ENCODE data around the gene OTUD4. TPM values are rescaled to one million over a fixed set of nuclear protein-coding genes. Genes with fewer than 3 reads are reported as not detected.

The OTUD4 gene
- total and polyA plus RNA-seq, 9 of the 15 experiments (the other 6 are each of a cell fraction or from before 2014, with no cell fraction given), result 4.2 to 29.0 (median 24.8) TPM

DNA sequence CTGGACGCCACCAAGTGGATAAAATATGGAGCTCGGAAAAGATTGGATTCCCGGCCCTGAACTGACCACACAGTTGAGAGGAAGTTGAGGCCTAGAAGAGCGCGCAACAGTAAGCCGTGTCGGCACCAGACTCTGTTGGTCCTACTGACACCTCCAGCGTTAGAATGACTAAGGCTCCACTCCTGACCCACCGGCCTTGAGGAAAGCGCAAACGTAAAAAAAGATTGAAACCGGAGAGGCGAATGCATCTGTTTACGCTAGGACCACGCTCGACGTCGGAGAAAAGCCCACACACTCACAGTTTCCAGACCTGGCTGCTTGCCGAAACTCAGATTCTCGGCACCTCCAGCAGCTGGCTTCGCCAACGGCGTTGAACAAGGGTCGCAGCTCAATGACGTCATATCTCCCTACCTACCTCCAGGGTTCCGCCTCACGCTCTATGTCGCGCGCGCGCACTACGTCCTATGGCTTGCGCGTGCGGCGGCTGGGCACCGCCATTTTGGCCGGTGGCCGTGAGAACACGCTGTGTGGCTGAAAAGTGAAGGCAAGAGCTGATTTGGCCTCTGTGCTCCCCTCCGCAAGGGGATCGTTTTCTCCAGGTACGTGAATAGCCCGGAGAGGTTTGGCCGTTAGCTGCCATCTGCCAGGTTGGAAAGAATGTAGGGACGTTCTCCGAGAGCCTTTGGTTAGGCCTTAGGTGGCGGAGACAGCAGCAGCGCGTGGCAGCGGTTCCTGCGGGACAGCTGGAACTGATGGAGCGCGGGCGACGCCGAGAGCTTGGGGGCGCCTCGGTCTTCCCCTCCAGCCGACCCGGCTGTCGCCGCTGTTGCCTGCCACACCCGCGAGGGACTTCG, 82.3 kb downstream of the OTUD4 start, which contains the start of the genes ABCE1 and ANAPC10 (continued):
- TF ChIP-seq MITF (IDR thresholded peaks at IDR 0.05), result 0 out of 2 replicates have a peak, but pooled peaks have one; percentile 3
- TF ChIP-seq, protein P1, sequence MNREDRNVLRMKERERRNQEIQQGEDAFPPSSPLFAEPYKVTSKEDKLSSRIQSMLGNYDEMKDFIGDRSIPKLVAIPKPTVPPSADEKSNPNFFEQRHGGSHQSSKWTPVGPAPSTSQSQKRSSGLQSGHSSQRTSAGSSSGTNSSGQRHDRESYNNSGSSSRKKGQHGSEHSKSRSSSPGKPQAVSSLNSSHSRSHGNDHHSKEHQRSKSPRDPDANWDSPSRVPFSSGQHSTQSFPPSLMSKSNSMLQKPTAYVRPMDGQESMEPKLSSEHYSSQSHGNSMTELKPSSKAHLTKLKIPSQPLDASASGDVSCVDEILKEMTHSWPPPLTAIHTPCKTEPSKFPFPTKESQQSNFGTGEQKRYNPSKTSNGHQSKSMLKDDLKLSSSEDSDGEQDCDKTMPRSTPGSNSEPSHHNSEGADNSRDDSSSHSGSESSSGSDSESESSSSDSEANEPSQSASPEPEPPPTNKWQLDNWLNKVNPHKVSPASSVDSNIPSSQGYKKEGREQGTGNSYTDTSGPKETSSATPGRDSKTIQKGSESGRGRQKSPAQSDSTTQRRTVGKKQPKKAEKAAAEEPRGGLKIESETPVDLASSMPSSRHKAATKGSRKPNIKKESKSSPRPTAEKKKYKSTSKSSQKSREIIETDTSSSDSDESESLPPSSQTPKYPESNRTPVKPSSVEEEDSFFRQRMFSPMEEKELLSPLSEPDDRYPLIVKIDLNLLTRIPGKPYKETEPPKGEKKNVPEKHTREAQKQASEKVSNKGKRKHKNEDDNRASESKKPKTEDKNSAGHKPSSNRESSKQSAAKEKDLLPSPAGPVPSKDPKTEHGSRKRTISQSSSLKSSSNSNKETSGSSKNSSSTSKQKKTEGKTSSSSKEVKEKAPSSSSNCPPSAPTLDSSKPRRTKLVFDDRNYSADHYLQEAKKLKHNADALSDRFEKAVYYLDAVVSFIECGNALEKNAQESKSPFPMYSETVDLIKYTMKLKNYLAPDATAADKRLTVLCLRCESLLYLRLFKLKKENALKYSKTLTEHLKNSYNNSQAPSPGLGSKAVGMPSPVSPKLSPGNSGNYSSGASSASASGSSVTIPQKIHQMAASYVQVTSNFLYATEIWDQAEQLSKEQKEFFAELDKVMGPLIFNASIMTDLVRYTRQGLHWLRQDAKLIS (CRISPR knock-in tag; IDR thresholded peaks at IDR 0.05), result 0 out of 2 replicates have a peak, but pooled peaks have one; percentile 12
- TF ChIP-seq, protein P2, sequence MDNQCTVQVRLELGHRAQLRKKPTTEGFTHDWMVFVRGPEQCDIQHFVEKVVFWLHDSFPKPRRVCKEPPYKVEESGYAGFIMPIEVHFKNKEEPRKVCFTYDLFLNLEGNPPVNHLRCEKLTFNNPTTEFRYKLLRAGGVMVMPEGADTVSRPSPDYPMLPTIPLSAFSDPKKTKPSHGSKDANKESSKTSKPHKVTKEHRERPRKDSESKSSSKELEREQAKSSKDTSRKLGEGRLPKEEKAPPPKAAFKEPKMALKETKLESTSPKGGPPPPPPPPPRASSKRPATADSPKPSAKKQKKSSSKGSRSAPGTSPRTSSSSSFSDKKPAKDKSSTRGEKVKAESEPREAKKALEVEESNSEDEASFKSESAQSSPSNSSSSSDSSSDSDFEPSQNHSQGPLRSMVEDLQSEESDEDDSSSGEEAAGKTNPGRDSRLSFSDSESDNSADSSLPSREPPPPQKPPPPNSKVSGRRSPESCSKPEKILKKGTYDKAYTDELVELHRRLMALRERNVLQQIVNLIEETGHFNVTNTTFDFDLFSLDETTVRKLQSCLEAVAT (IDR thresholded peaks at IDR 0.05), result peak in 1 of 2 experiments; percentile 86; a peak in 3 of 4 replicates
- TF ChIP-seq L3MBTL2 (IDR thresholded peaks at IDR 0.05), result peak; percentile 85
- TF ChIP-seq FOXK2 (conservative IDR thresholded peaks at IDR 0.05 in 1 of 2, IDR thresholded peaks at IDR 0.05 in 1 of 2; ENCODE audit: low read depth in 2 of 2), result peak; percentile 62 to 81
- no peak for TF ChIP-seq HEY1 (CRISPR knock-in tag; IDR thresholded peaks at IDR 0.05; ENCODE audit: borderline replicate concordance)
- no peak for TF ChIP-seq ZNF134 (CRISPR knock-in tag; conservative IDR thresholded peaks at IDR 0.05)
- TF ChIP-seq GTF2E2 (tag; IDR thresholded peaks at IDR 0.05), result peak; percentile 62; the same call in 1 of the 2 replicates
- peak; percentile 78; the same call in 1 of the 2 replicates for TF ChIP-seq ZNF76 (CRISPR knock-in tag; IDR thresholded peaks at IDR 0.05; ENCODE audit: borderline replicate concordance)
- TF ChIP-seq XRCC3 (IDR thresholded peaks at IDR 0.05), result no peak
- TF ChIP-seq PCBP1 (IDR thresholded peaks at IDR 0.05; ENCODE audit: low read depth, low read length, poor library complexity, severe bottlenecking), result no peak
- TF ChIP-seq POLR2B (IDR thresholded peaks at IDR 0.05; ENCODE audit: low read depth, partially characterized antibody), result peak; percentile 83
- no peak for TF ChIP-seq HNRNPL (IDR thresholded peaks at IDR 0.05; ENCODE audit: low read depth, low read length)
- TF ChIP-seq ZSCAN29 (IDR thresholded peaks at IDR 0.05), result no peak
- no peak for TF ChIP-seq ZSCAN32 (CRISPR knock-in tag; IDR thresholded peaks at IDR 0.05)
- no peak; the same call in none of the 2 replicates for TF ChIP-seq ZNF175 (CRISPR knock-in tag; IDR thresholded peaks at IDR 0.05; ENCODE audit: low read depth)
- TF ChIP-seq SIN3B (IDR thresholded peaks at IDR 0.05; ENCODE audit: low read depth), result peak; percentile 79; the same call in 1 of the 2 replicates
- TF ChIP-seq TGIF2 (CRISPR knock-in tag; IDR thresholded peaks at IDR 0.05), result no peak; the same call in 1 of the 2 replicates
- peak; percentile 42; the same call in 1 of the 2 replicates for TF ChIP-seq EHMT2 (IDR thresholded peaks at IDR 0.05)
- peak; percentile 67; the same call in 1 of the 2 replicates for TF ChIP-seq TOE1 (IDR thresholded peaks at IDR 0.05; ENCODE audit: borderline replicate concordance)
- peak; percentile 75; the same call in 1 of the 2 replicates for TF ChIP-seq TOE1 (CRISPR knock-in tag; IDR thresholded peaks at IDR 0.05; ENCODE audit: borderline replicate concordance, low read depth)

Data from K562 (cell line).